Upper lobe of right lung (tissue), 1 donor: ENCODE results near the gene TP63. TPM values are rescaled to one million over a fixed set of nuclear protein-coding genes. Genes with fewer than 3 reads are reported as not detected.
"Not testable (repeated sequence)": the region's sequence is repeated elsewhere in the genome, so short reads cannot be mapped to it uniquely, and the experiment has no call there.

Experiments
- ATAC-seq: fragments of 200-7000 bp; cut with Tn5 transposase; one replicate; pipeline ENCODE4 v1.9.1; 2020; ENCODE audit warnings: mild to moderate bottlenecking, moderate library complexity
- DNase-seq: peaks from one replicate; pipeline ENCODE4 v3.0.0-alpha.2; 2020
- H3K27ac ChIP-seq: fragments of 200-600 bp; one replicate; pipeline ENCODE4 v1.8.0; 2022
- H3K27me3 ChIP-seq: fragments of 200-600 bp; one replicate; pipeline ENCODE4 v1.8.0; 2022; ENCODE audit warnings: mild to moderate bottlenecking
- H3K36me3 ChIP-seq: fragments of 200-600 bp; one replicate; pipeline ENCODE4 v1.8.0; 2022
- H3K4me1 ChIP-seq: fragments of 200-600 bp; one replicate; pipeline ENCODE4 v1.8.0; 2022
- H3K4me3 ChIP-seq: fragments of 200-600 bp; one replicate; pipeline ENCODE4 v1.8.0; 2022; ENCODE audit warnings: mild to moderate bottlenecking
- H3K9me3 ChIP-seq: fragments of 200-600 bp; one replicate; pipeline ENCODE4 v1.8.0; 2022
- intact Hi-C: fragments of 100-400 bp; cut with DNase I; formaldehyde crosslinking; loops from one replicate; pipeline ENCODE4 v1.11.0; 2022
- total RNA-seq: library from RNA; stranded (reverse); fragmentation: NEBNext Ultra II Directional; extraction: Animal tissue kit (Norgen Biotek cat#: 25700); gene quantifications from one replicate; pipeline ENCODE4 v1.2.1, GENCODE V29; 2021
- TF ChIP-seq, protein P1 (sequence below): fragments of 200-600 bp; IDR thresholded peaks from one replicate; pipeline ENCODE4 v1.8.0; 2022; ENCODE audit warnings: antibody characterized with exemption
- donor health status: DM: no; HTN: yes; CAD: no; lungs with severe emphysema.

TP63 gene
- total RNA-seq, 1 donor from 2014 or later = 1.3 TPM

- intact Hi-C loops = no loop called here
- DNase-seq (no peak), ATAC-seq (no peak)
- no peaks in the 10 kb centered on the region for H3K36me3 ChIP-seq
- H3K27ac ChIP-seq = no peak overlapping the region
- no peaks in the 10 kb centered on the region for H3K4me1 ChIP-seq
- no peaks in the 10 kb centered on the region for H3K27me3 ChIP-seq
- no peak overlapping the region for H3K4me3 ChIP-seq
- H3K9me3 ChIP-seq = no peaks in the 10 kb centered on the region
- TF ChIP-seq, protein P1, sequence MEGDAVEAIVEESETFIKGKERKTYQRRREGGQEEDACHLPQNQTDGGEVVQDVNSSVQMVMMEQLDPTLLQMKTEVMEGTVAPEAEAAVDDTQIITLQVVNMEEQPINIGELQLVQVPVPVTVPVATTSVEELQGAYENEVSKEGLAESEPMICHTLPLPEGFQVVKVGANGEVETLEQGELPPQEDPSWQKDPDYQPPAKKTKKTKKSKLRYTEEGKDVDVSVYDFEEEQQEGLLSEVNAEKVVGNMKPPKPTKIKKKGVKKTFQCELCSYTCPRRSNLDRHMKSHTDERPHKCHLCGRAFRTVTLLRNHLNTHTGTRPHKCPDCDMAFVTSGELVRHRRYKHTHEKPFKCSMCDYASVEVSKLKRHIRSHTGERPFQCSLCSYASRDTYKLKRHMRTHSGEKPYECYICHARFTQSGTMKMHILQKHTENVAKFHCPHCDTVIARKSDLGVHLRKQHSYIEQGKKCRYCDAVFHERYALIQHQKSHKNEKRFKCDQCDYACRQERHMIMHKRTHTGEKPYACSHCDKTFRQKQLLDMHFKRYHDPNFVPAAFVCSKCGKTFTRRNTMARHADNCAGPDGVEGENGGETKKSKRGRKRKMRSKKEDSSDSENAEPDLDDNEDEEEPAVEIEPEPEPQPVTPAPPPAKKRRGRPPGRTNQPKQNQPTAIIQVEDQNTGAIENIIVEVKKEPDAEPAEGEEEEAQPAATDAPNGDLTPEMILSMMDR = no peak
These were observed 116.9 kb downstream of the TP63 start for GRCh38 chr3:189748046-189748445.

GRCh38 chr3:189750972-189751371 is 119.8 kb downstream of the TP63 start:
- H3K4me3 ChIP-seq, ATAC-seq, H3K9me3 ChIP-seq, DNase-seq, H3K27ac ChIP-seq, H3K27me3 ChIP-seq, H3K4me1 ChIP-seq, intact Hi-C loops, H3K36me3 ChIP-seq: not testable (repeated sequence)

DNA sequence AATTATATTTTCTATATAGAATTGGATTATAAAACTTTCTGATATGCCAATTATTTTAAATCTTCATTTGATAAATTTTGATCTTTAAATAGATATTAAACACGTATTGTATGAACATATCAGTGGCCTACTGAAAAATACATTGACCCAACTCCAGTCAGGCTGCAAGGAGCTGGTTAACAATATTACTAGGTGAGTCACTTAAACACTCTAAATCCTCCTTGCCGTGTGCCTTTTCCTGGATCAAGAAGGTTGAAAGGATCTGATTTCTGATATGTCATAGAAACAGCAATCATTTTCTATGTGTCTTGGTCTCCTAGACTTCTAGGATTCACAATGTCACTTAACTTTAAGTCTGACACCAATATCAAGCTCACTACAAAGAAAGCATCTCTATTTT is 123.2 kb downstream of the TP63 start:
- Histone ChIP-seq H3K36me3 (no peaks in the 10 kb centered on the region), H3K27me3 (no peaks in the 10 kb centered on the region), H3K4me3 (no peak overlapping the region), H3K9me3 (no peaks in the 10 kb centered on the region), H3K4me1 (no peaks in the 10 kb centered on the region), H3K27ac (no peak overlapping the region)
- intact Hi-C loops = no loop called here
- DNase-seq (no peak), ATAC-seq (no peak)
- TF ChIP-seq, protein P1 = no peak

- intact Hi-C loops = no loop called here
- ATAC-seq = no peak
- TF ChIP-seq, protein P1 = no peak
These were observed 125.4 kb downstream of the TP63 start for GRCh38 chr3:189756582-189757078.

DNA sequence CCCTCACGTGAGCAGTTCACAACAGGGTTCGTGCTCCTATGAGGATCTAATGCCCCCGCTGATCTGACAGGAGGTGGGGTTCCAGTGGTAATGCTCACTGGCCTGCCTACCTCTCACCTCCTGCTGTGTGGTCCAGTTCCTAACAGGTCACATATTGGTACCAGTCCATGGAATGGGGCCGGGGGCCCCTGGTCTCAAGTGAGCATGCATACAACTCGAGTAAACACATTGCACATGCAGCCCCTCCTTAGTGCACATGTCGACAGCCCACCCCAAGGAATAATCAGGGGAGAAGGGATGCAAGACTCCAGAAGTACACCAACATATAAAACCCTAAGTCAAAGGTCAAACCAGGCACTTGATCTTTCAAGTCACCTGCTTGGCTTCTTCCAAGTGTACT is 127.0 kb downstream of the TP63 start:
- no peaks in the 10 kb centered on the region for H3K9me3 ChIP-seq
- no peaks in the 10 kb centered on the region for H3K4me1 ChIP-seq
- H3K4me3 ChIP-seq = no peak overlapping the region
- no peaks in the 10 kb centered on the region for H3K27me3 ChIP-seq
- DNase-seq (no peak), ATAC-seq (no peak)
- no peaks in the 10 kb centered on the region for H3K36me3 ChIP-seq
- TF ChIP-seq, protein P1 = no peak
- intact Hi-C loops = no loop called here
- H3K27ac ChIP-seq = no peak overlapping the region

More at GRCh38 chr3:189756582-189757078, 125.4 kb downstream of the TP63 start:
- no peaks in the 10 kb centered on the region for H3K36me3 ChIP-seq
- no peaks in the 10 kb centered on the region for H3K9me3 ChIP-seq
- no peak for DNase-seq
- no peaks in the 10 kb centered on the region for H3K4me1 ChIP-seq
- H3K4me3 ChIP-seq = no peak overlapping the region
- no peak overlapping the region for H3K27ac ChIP-seq
- no peaks in the 10 kb centered on the region for H3K27me3 ChIP-seq

DNA sequence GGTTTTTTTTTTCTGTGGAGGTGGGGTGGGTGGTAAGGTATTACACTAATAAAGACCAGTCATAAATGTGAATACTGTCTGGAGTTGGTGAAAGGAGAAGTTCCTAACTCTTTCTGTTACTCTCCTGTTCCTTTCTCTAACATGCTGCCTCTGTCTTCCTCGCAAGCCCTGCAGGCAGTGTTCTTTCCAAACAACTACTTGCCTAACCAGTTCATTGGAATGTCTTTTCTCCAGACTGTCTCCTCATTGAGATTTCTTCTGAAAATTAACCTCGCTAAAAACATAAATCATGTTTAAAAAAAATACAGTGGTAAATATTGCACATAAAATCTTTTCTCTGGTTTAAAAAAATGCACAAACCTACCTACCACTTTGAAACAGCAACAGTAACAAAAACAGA is 135.2 kb downstream of the TP63 start:
- H3K9me3 ChIP-seq = no peaks in the 10 kb centered on the region
- no peak overlapping the region for H3K27ac ChIP-seq
- TF ChIP-seq, protein P1 = no peak

More for the DNA sequence above, 135.2 kb downstream of the TP63 start:
- Histone ChIP-seq H3K4me3 (no peak overlapping the region), H3K36me3 (no peaks in the 10 kb centered on the region), H3K27me3 (no peaks in the 10 kb centered on the region), H3K4me1 (no peaks in the 10 kb centered on the region)
- ATAC-seq = no peak
- intact Hi-C loops = no loop called here
- DNase-seq = no peak
